WTC11 (cell line): ENCODE data around the gene STAB2. TPM values are rescaled to one million over a fixed set of nuclear protein-coding genes. Genes with fewer than 3 reads are reported as not detected.

Experiments
- ATAC-seq: fragments of 200-7000 bp; cut with Tn5 transposase; 2 replicates; pipeline ENCODE4 v1.10.0; 2021; ENCODE audit warnings: mild to moderate bottlenecking, moderate library complexity
- CTCF ChIA-PET: fragments of 300-600 bp; sonication (Branson Sonifier 250); formaldehyde crosslinking; loops from one replicate; lab custom pipeline; 2021; ENCODE audit warnings: antibody characterized with exemption; lab: Charles Lee
- POLR2A ChIA-PET: fragments of 350-600 bp; sonication (Branson Sonifier 250); formaldehyde crosslinking; loops from one replicate; lab custom pipeline; 2021; ENCODE audit warnings: antibody characterized with exemption; lab: Charles Lee
- DNase-seq: peaks from one replicate; pipeline ENCODE4 v3.0.0; 2021; ENCODE audit warnings: low spot score
- H3K27ac Mint-ChIP-seq: 2 replicates; pipeline ENCODE4 v1.8.0; 2021; ENCODE audit warnings: mixed read lengths
- H3K27me3 Mint-ChIP-seq: 2 replicates; pipeline ENCODE4 v1.8.0; 2021; ENCODE audit warnings: low read depth, mild to moderate bottlenecking, moderate library complexity, mixed read lengths
- H3K36me3 Mint-ChIP-seq: 2 replicates; pipeline ENCODE4 v1.8.0; 2021; ENCODE audit warnings: mixed read lengths
- H3K4me1 Mint-ChIP-seq: 2 replicates; pipeline ENCODE4 v1.8.0; 2022; ENCODE audit warnings: mixed read lengths
- H3K4me3 Mint-ChIP-seq: 2 replicates; pipeline ENCODE4 v1.8.0; 2021; ENCODE audit warnings: mild to moderate bottlenecking, moderate library complexity, mixed read lengths
- H3K9me3 Mint-ChIP-seq: 2 replicates; pipeline ENCODE4 v1.8.0; 2021; ENCODE audit warnings: mixed read lengths
- CREB1 ChIP-seq: sonication (generic); formaldehyde crosslinking; IDR thresholded peaks from 2 replicates; pipeline ENCODE4 v1.8.0; 2023; ENCODE audit warnings: mild to moderate bottlenecking, missing genetic modification reagents
- FOXP1 ChIP-seq: sonication (generic); formaldehyde crosslinking; IDR thresholded peaks from 2 replicates; pipeline ENCODE4 v1.8.0; 2022; ENCODE audit warnings: missing genetic modification reagents, mild to moderate bottlenecking, moderate library complexity, borderline replicate concordance
- GRHL2 ChIP-seq: fragments of 250-450 bp; sonication (Bioruptor Pico); IDR thresholded peaks from 2 replicates; pipeline ENCODE4 v1.8.0; 2022; ENCODE audit warnings: mild to moderate bottlenecking, moderate library complexity; ENCODE audit not compliant: insufficient replicate concordance, severe bottlenecking
- MXD4 ChIP-seq: fragments of 250-450 bp; sonication (Bioruptor Pico); IDR thresholded peaks from 2 replicates; pipeline ENCODE4 v1.8.0; 2021; ENCODE audit warnings: mild to moderate bottlenecking, moderate library complexity, borderline replicate concordance
- NR1H2 ChIP-seq: sonication (generic); formaldehyde crosslinking; IDR thresholded peaks from 2 replicates; pipeline ENCODE4 v1.9.0; 2021; ENCODE audit warnings: mild to moderate bottlenecking, moderate library complexity, missing genetic modification reagents
- TEAD4 ChIP-seq: sonication (generic); formaldehyde crosslinking; IDR thresholded peaks from 2 replicates; pipeline ENCODE4 v1.8.0; 2022; ENCODE audit warnings: mild to moderate bottlenecking, missing genetic modification reagents
- ZBTB21 ChIP-seq: sonication (generic); formaldehyde crosslinking; IDR thresholded peaks from 2 replicates; pipeline ENCODE4 v1.8.1; 2023; ENCODE audit warnings: mild to moderate bottlenecking, missing genetic modification reagents, borderline replicate concordance
- ZNF121 ChIP-seq: sonication (generic); formaldehyde crosslinking; IDR thresholded peaks from 2 replicates; pipeline ENCODE4 v1.8.0; 2023; ENCODE audit warnings: missing genetic modification reagents
- total RNA-seq: library from RNA; stranded (reverse); gene quantifications from 3 replicates; pipeline ENCODE4 v1.2.3, GENCODE V29; 2021
- TF ChIP-seq, protein P1 (sequence below): fragments of 250-450 bp; sonication (Bioruptor Pico); IDR thresholded peaks from 2 replicates; pipeline ENCODE4 v1.9.0; 2021; ENCODE audit warnings: mild to moderate bottlenecking
- TF ChIP-seq, protein P2 (sequence below): sonication (generic); formaldehyde crosslinking; IDR thresholded peaks from 2 replicates; pipeline ENCODE4 v1.8.0; 2023; ENCODE audit warnings: missing genetic modification reagents
- TF ChIP-seq, protein P3 (sequence below): sonication (generic); formaldehyde crosslinking; IDR thresholded peaks from 2 replicates; pipeline ENCODE4 v1.8.1; 2022; ENCODE audit warnings: mild to moderate bottlenecking, missing genetic modification reagents, moderate library complexity, borderline replicate concordance
- TF ChIP-seq, protein P4 (sequence below): sonication (generic); formaldehyde crosslinking; IDR thresholded peaks from 2 replicates; pipeline ENCODE4 v1.8.0; 2022; ENCODE audit warnings: mild to moderate bottlenecking, missing genetic modification reagents
- TF ChIP-seq, protein P5 (sequence below): sonication (generic); formaldehyde crosslinking; IDR thresholded peaks from 2 replicates; pipeline ENCODE4 v1.8.1; 2023; ENCODE audit warnings: mild to moderate bottlenecking, missing genetic modification reagents, moderate library complexity
- TF ChIP-seq, protein P6 (sequence below): sonication (generic); formaldehyde crosslinking; IDR thresholded peaks from 2 replicates; pipeline ENCODE4 v1.8.0; 2023; ENCODE audit warnings: mild to moderate bottlenecking, missing genetic modification reagents
- TF ChIP-seq, protein P7 (sequence below): sonication (generic); formaldehyde crosslinking; IDR thresholded peaks from 2 replicates; pipeline ENCODE4 v1.8.0; 2022; ENCODE audit warnings: mild to moderate bottlenecking, missing genetic modification reagents
- TF ChIP-seq, protein P8 (sequence below): sonication (generic); formaldehyde crosslinking; IDR thresholded peaks from 2 replicates; pipeline ENCODE4 v1.8.0; 2022; ENCODE audit warnings: mild to moderate bottlenecking, missing genetic modification reagents

The STAB2 gene
- total RNA-seq, 1 experiment from 2014 or later: 0.48 TPM

DNA sequence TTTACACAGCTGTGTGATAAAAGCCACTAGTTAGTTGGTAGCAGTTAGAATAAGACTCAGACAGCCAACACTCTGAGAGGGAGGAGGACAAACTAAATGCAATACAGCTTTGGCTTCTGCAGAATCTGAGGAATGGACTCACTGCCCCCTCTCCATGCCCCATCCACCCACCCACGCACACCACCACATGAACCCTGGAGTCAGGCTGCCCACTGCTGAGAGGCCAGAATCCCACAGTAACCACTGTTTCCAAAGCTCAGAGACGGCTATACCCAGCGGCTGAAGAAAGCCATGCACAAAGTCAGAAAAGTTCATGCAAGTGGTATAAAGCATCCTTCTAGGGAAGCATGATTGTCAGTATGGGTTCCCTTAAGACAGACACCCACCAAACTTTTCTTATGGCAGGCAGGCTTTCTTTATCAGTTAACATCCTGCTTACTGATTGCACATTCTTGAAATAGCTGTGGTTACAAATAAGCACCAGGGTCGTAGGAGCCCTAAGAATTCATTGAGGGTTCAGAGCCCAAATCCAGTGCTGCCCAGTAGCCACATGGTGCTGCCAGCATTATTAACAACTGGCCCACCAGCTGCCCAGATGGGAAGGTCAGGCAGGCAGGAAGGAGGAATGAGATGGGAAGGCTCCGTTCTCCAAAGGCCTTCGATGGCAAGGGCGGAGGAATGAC, 192.5 kb downstream of the STAB2 start (continued):
- TF ChIP-seq, protein P1, sequence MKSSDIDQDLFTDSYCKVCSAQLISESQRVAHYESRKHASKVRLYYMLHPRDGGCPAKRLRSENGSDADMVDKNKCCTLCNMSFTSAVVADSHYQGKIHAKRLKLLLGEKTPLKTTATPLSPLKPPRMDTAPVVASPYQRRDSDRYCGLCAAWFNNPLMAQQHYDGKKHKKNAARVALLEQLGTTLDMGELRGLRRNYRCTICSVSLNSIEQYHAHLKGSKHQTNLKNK: no peak
- TF ChIP-seq, protein P2, sequence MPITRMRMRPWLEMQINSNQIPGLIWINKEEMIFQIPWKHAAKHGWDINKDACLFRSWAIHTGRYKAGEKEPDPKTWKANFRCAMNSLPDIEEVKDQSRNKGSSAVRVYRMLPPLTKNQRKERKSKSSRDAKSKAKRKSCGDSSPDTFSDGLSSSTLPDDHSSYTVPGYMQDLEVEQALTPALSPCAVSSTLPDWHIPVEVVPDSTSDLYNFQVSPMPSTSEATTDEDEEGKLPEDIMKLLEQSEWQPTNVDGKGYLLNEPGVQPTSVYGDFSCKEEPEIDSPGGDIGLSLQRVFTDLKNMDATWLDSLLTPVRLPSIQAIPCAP: no peak
- TF ChIP-seq, protein P3, sequence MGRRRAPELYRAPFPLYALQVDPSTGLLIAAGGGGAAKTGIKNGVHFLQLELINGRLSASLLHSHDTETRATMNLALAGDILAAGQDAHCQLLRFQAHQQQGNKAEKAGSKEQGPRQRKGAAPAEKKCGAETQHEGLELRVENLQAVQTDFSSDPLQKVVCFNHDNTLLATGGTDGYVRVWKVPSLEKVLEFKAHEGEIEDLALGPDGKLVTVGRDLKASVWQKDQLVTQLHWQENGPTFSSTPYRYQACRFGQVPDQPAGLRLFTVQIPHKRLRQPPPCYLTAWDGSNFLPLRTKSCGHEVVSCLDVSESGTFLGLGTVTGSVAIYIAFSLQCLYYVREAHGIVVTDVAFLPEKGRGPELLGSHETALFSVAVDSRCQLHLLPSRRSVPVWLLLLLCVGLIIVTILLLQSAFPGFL (CRISPR knock-in tag): no peak

DNA sequence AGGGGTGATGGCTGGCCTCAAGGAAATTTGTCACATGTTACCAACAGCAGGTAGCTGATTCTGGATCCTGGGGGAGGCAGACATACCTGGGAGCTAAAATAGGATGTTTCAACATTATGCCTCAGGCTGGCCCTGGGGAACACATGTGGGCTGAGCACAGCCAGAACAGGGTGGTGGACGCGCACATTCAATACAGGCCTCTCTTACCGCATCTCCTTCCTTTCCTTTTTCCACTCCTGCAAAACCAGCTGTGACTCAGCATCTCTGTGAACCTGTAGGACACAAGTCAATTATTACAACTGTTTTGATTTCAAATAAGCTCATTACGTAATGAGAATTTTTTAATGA, 193.0 kb downstream of the STAB2 start:
- CTCF ChIA-PET: no interaction called here
- no peak for DNase-seq
- H3K36me3 Mint-ChIP-seq: peaks cover 41% of the 10 kb centered on the region

More for the DNA sequence above, 193.0 kb downstream of the STAB2 start:
- no peak for TF ChIP-seq ZBTB21 (CRISPR knock-in tag)
- no peak for TF ChIP-seq FOXP1 (CRISPR knock-in tag)
- TF ChIP-seq, protein P4, sequence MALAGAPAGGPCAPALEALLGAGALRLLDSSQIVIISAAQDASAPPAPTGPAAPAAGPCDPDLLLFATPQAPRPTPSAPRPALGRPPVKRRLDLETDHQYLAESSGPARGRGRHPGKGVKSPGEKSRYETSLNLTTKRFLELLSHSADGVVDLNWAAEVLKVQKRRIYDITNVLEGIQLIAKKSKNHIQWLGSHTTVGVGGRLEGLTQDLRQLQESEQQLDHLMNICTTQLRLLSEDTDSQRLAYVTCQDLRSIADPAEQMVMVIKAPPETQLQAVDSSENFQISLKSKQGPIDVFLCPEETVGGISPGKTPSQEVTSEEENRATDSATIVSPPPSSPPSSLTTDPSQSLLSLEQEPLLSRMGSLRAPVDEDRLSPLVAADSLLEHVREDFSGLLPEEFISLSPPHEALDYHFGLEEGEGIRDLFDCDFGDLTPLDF (CRISPR knock-in tag): no peak
- TF ChIP-seq GRHL2 (CRISPR knock-in tag): no peak
- TF ChIP-seq TEAD4 (CRISPR knock-in tag): no peak
- TF ChIP-seq, protein P5, sequence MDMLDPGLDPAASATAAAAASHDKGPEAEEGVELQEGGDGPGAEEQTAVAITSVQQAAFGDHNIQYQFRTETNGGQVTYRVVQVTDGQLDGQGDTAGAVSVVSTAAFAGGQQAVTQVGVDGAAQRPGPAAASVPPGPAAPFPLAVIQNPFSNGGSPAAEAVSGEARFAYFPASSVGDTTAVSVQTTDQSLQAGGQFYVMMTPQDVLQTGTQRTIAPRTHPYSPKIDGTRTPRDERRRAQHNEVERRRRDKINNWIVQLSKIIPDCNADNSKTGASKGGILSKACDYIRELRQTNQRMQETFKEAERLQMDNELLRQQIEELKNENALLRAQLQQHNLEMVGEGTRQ: no peak
- no peak for TF ChIP-seq NR1H2 (CRISPR knock-in tag)
- TF ChIP-seq, protein P2: no peak
- TF ChIP-seq, protein P6, sequence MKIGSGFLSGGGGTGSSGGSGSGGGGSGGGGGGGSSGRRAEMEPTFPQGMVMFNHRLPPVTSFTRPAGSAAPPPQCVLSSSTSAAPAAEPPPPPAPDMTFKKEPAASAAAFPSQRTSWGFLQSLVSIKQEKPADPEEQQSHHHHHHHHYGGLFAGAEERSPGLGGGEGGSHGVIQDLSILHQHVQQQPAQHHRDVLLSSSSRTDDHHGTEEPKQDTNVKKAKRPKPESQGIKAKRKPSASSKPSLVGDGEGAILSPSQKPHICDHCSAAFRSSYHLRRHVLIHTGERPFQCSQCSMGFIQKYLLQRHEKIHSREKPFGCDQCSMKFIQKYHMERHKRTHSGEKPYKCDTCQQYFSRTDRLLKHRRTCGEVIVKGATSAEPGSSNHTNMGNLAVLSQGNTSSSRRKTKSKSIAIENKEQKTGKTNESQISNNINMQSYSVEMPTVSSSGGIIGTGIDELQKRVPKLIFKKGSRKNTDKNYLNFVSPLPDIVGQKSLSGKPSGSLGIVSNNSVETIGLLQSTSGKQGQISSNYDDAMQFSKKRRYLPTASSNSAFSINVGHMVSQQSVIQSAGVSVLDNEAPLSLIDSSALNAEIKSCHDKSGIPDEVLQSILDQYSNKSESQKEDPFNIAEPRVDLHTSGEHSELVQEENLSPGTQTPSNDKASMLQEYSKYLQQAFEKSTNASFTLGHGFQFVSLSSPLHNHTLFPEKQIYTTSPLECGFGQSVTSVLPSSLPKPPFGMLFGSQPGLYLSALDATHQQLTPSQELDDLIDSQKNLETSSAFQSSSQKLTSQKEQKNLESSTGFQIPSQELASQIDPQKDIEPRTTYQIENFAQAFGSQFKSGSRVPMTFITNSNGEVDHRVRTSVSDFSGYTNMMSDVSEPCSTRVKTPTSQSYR (CRISPR knock-in tag): no peak
- TF ChIP-seq ZNF121 (CRISPR knock-in tag): no peak
- no peak for TF ChIP-seq MXD4 (CRISPR knock-in tag)
- TF ChIP-seq CREB1 (CRISPR knock-in tag): no peak
- TF ChIP-seq, protein P7, sequence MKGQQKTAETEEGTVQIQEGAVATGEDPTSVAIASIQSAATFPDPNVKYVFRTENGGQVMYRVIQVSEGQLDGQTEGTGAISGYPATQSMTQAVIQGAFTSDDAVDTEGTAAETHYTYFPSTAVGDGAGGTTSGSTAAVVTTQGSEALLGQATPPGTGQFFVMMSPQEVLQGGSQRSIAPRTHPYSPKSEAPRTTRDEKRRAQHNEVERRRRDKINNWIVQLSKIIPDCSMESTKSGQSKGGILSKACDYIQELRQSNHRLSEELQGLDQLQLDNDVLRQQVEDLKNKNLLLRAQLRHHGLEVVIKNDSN (CRISPR knock-in tag): no peak
- TF ChIP-seq, protein P8, sequence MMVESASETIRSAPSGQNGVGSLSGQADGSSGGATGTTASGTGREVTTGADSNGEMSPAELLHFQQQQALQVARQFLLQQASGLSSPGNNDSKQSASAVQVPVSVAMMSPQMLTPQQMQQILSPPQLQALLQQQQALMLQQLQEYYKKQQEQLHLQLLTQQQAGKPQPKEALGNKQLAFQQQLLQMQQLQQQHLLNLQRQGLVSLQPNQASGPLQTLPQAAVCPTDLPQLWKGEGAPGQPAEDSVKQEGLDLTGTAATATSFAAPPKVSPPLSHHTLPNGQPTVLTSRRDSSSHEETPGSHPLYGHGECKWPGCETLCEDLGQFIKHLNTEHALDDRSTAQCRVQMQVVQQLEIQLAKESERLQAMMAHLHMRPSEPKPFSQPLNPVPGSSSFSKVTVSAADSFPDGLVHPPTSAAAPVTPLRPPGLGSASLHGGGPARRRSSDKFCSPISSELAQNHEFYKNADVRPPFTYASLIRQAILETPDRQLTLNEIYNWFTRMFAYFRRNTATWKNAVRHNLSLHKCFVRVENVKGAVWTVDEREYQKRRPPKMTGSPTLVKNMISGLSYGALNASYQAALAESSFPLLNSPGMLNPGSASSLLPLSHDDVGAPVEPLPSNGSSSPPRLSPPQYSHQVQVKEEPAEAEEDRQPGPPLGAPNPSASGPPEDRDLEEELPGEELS: no peak
- no peak for ATAC-seq
- no peaks in the 10 kb centered on the region for H3K4me1 Mint-ChIP-seq
- POLR2A ChIA-PET: no interaction called here
- H3K27ac Mint-ChIP-seq: no peak overlapping the region
- H3K9me3 Mint-ChIP-seq: no peaks in the 10 kb centered on the region
- H3K4me3 Mint-ChIP-seq: no peak overlapping the region
- H3K27me3 Mint-ChIP-seq: no peaks in the 10 kb centered on the region
